Osteocyte (in vitro differentiated cells): ENCODE measurements around the gene CASP2. TPM values are rescaled to one million over a fixed set of nuclear protein-coding genes. Genes with fewer than 3 reads are reported as not detected.
"Not testable (repeated sequence)": the region's sequence is repeated elsewhere in the genome, so short reads cannot be mapped to it uniquely, and the experiment has no call there.

Experiments
- DNase-seq: peaks from one replicate; pipeline ENCODE4 v3.0.0; 2021; ENCODE audit warnings: mixed read lengths; ENCODE audit not compliant: unreplicated experiment; ENCODE audit errors: extremely low spot score
- H3K27ac Mint-ChIP-seq: one replicate; pipeline ENCODE4 v1.8.0; 2021; ENCODE audit warnings: mild to moderate bottlenecking, mixed read lengths; ENCODE audit not compliant: unreplicated experiment
- H3K27me3 Mint-ChIP-seq: one replicate; pipeline ENCODE4 v1.8.0; 2021; ENCODE audit warnings: mixed read lengths; ENCODE audit not compliant: unreplicated experiment
- H3K36me3 Mint-ChIP-seq: one replicate; pipeline ENCODE4 v1.8.0; 2021; ENCODE audit warnings: mixed read lengths; ENCODE audit not compliant: unreplicated experiment
- H3K4me1 Mint-ChIP-seq: one replicate; pipeline ENCODE4 v1.8.0; 2021; ENCODE audit warnings: mixed read lengths; ENCODE audit not compliant: unreplicated experiment
- H3K4me3 Mint-ChIP-seq: one replicate; pipeline ENCODE4 v1.8.0; 2021; ENCODE audit warnings: mild to moderate bottlenecking, moderate library complexity, mixed read lengths; ENCODE audit not compliant: unreplicated experiment
- H3K9me3 Mint-ChIP-seq: one replicate; pipeline ENCODE4 v1.8.0; 2021; ENCODE audit warnings: mixed read lengths; ENCODE audit not compliant: unreplicated experiment
- total RNA-seq: library from RNA; stranded (reverse); gene quantifications from 2 replicates; pipeline ENCODE4 v1.2.1, GENCODE V29; 2021
- TF ChIP-seq, protein P1 (sequence below): fragments of 200-600 bp; sonication (generic); IDR thresholded peaks from 2 replicates; pipeline ENCODE4 v1.5.0; 2021; ENCODE audit warnings: antibody characterized with exemption, mild to moderate bottlenecking, moderate library complexity

The CASP2 gene
- total RNA-seq, 1 donor from 2014 or later = 47.5 TPM

DNA sequence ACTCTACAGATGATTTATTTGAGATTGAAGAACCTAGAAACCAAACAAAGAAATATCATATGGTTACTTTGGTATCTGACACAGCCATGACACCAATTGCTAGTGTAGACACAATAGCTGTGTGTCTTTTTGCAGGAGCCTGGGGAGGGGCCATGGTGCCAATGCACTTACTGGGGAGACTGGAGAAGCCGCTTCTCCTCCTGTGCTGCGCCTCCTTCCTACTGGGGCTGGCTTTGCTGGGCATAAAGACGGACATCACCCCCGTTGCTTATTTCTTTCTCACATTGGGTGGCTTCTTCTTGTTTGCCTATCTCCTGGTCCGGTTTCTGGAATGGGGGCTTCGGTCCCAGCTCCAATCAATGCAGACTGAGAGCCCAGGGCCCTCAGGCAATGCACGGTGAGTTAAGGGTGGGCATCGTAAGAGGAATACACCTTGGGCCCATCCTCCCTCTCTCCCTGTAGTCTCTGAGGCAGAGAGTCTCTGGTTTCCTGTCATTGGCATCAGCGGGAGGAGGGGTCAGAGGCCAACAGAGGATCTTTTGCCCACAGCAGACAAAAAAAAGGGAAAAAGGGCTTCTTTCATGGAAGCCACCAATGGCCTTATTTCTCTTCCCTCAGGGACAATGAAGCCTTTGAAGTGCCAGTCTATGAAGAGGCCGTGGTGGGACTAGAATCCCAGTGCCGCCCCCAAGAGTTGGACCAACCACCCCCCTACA is 2.2 kb upstream of the CASP2 start:
- TF ChIP-seq, protein P1, sequence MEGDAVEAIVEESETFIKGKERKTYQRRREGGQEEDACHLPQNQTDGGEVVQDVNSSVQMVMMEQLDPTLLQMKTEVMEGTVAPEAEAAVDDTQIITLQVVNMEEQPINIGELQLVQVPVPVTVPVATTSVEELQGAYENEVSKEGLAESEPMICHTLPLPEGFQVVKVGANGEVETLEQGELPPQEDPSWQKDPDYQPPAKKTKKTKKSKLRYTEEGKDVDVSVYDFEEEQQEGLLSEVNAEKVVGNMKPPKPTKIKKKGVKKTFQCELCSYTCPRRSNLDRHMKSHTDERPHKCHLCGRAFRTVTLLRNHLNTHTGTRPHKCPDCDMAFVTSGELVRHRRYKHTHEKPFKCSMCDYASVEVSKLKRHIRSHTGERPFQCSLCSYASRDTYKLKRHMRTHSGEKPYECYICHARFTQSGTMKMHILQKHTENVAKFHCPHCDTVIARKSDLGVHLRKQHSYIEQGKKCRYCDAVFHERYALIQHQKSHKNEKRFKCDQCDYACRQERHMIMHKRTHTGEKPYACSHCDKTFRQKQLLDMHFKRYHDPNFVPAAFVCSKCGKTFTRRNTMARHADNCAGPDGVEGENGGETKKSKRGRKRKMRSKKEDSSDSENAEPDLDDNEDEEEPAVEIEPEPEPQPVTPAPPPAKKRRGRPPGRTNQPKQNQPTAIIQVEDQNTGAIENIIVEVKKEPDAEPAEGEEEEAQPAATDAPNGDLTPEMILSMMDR = no peak
- DNase-seq = no peak
- H3K4me1 Mint-ChIP-seq = peaks cover 32% of the 10 kb centered on the region
- H3K9me3 Mint-ChIP-seq = no peaks in the 10 kb centered on the region
- H3K4me3 Mint-ChIP-seq = no peak overlapping the region
- no peaks in the 10 kb centered on the region for H3K36me3 Mint-ChIP-seq
- no peaks in the 10 kb centered on the region for H3K27me3 Mint-ChIP-seq
- H3K27ac Mint-ChIP-seq = no peak overlapping the region

DNA sequence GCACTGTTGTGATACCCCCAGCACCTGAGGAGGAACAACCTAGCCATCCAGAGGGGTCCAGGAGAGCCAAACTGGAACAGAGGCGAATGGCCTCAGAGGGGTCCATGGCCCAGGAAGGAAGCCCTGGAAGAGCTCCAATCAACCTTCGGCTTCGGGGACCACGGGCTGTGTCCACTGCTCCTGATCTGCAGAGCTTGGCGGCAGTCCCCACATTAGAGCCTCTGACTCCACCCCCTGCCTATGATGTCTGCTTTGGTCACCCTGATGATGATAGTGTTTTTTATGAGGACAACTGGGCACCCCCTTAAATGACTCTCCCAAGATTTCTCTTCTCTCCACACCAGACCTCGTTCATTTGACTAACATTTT is 1.6 kb upstream of the CASP2 start:
- Mint-ChIP-seq H3K4me1 (peaks cover 37% of the 10 kb centered on the region), H3K9me3 (no peaks in the 10 kb centered on the region), H3K4me3 (no peak overlapping the region), H3K27ac (no peak overlapping the region), H3K36me3 (peaks cover 5% of the 10 kb centered on the region), H3K27me3 (no peaks in the 10 kb centered on the region)
- TF ChIP-seq, protein P1 = no peak
- DNase-seq = no peak

GRCh38 chr7:143287339-143287934 is 714 bp upstream of the CASP2 start:
- Mint-ChIP-seq H3K9me3 (no peaks in the 10 kb centered on the region), H3K4me3 (peak overlapping the region; percentile 87), H3K4me1 (peaks cover 38% of the 10 kb centered on the region), H3K27me3 (no peaks in the 10 kb centered on the region), H3K36me3 (peaks cover 10% of the 10 kb centered on the region), H3K27ac (peak overlapping the region; percentile 90)
- TF ChIP-seq, protein P1 = no peak
- DNase-seq = no peak

DNA sequence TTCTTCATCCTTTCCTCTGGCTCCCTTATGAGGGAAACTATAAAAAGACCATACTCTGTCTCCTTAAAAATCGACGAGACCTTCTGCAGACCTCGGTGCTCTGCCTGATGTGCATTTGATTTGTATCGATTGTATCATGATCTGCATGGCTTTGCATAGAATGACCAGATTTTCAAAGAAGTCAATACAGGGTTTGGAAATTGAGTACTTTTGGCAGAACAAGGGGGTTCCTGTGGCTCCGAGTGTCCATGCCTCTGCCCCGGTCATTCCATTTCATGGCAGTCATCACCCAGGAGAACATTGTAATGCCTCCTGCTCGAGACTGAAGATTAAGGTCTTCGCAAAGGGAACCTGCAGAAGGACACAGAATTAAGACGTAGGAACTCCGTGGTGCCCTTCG is 685 bp downstream of the CASP2 start:
- Mint-ChIP-seq H3K27me3 (no peaks in the 10 kb centered on the region), H3K36me3 (peaks cover 17% of the 10 kb centered on the region), H3K27ac (peak overlapping the region; percentile 86), H3K9me3 (no peaks in the 10 kb centered on the region), H3K4me3 (peak overlapping the region; percentile 87), H3K4me1 (peaks cover 35% of the 10 kb centered on the region)
- TF ChIP-seq, protein P1 = no peak
- DNase-seq = no peak

DNA sequence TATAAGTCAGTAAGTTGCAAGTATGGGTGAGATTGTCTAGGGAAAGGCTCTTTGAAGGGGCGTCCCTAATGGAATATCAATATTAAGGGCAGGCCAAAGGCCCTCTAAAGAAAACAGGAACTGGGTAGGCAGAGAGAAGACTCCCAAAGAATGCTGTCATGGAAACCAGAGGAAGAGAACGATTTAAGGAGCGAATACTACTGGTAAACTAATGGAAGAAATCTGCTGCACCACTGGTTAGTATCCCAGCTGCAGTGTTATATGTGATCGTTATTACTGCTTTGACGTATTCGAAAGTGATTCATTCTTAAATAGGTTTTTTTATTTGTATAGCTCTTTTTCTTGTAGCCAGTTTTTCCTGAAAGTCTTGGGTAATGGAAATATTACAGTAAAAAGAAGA is 1.3 kb downstream of the CASP2 start:
- DNase-seq = no peak
- H3K9me3 Mint-ChIP-seq = no peaks in the 10 kb centered on the region
- peaks cover 33% of the 10 kb centered on the region for H3K4me1 Mint-ChIP-seq
- TF ChIP-seq, protein P1 = no peak
- peak overlapping the region; percentile 86 for H3K27ac Mint-ChIP-seq
- H3K27me3 Mint-ChIP-seq = no peaks in the 10 kb centered on the region
- peaks cover 23% of the 10 kb centered on the region for H3K36me3 Mint-ChIP-seq
- H3K4me3 Mint-ChIP-seq = peak overlapping the region; percentile 87

DNA sequence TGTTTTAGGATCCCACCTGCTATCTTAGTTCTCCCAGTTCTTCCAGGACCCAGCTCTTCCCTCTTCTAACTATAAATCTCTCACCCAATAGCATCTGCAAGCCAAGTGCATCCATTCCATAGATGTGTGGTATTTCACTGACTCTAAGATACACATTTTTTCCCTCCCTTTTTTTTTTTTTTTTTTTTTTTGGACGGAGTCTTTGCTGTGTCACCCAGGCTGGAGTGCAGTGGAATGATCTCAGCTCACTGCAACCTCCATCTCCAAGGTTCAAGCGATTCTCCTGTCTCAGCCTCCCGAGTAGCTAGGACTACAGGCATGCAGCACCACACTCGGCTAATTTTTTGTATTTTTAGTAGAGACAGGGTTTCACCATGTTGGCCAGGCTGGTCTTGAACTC is 1.7 kb downstream of the CASP2 start:
- peaks cover 33% of the 10 kb centered on the region for H3K4me1 Mint-ChIP-seq
- peaks cover 27% of the 10 kb centered on the region for H3K36me3 Mint-ChIP-seq
- not testable (repeated sequence) for DNase-seq, H3K27me3 Mint-ChIP-seq, H3K9me3 Mint-ChIP-seq
- peak overlapping the region; percentile 87 for H3K4me3 Mint-ChIP-seq
- peak overlapping the region; percentile 86 for H3K27ac Mint-ChIP-seq
